GM23338 (cell line): ENCODE data around the gene SF1. TPM values are rescaled to one million over a fixed set of nuclear protein-coding genes. Genes with fewer than 3 reads are reported as not detected.

Experiments
- ATAC-seq: fragments of 200-7000 bp; cut with Tn5 transposase; 3 replicates; pipeline ENCODE4 v1.9.1; 2020
- DNase-seq: peaks from one replicate; pipeline ENCODE4 v3.0.0-alpha.2; 2015; ENCODE audit warnings: low spot score
- H2AFZ ChIP-seq: fragments of 200-600 bp; sonication (generic); 2 replicates; pipeline ENCODE4 v1.8.0; 2016; ENCODE audit warnings: antibody characterized with exemption, mild to moderate bottlenecking, moderate library complexity
- H3F3A ChIP-seq: fragments of 200-600 bp; sonication (generic); replicated peaks from 2 replicates; pipeline ENCODE4 v1.8.0; 2017; ENCODE audit warnings: antibody characterized with exemption, mixed run types, low read depth
- H3K27ac ChIP-seq: fragments of 200-600 bp; sonication (generic); 2 replicates; pipeline ENCODE4 v1.6.1; 2016; ENCODE audit warnings: low read depth
- H3K27me3 ChIP-seq: fragments of 200-600 bp; sonication (generic); 2 replicates; pipeline ENCODE4 v1.8.0; 2016; ENCODE audit warnings: mild to moderate bottlenecking, mixed run types, moderate library complexity; ENCODE audit not compliant: insufficient read depth
- H3K36me3 ChIP-seq: fragments of 200-600 bp; sonication (generic); 2 replicates; pipeline ENCODE4 v1.8.0; 2016; ENCODE audit warnings: mild to moderate bottlenecking; ENCODE audit not compliant: insufficient read depth
- H3K4me1 ChIP-seq: fragments of 200-600 bp; sonication (generic); 2 replicates; pipeline ENCODE4 v1.8.0; 2016; ENCODE audit warnings: mild to moderate bottlenecking, moderate library complexity; ENCODE audit not compliant: insufficient read depth
- H3K4me2 ChIP-seq: fragments of 200-600 bp; sonication (generic); 2 replicates; pipeline ENCODE4 v1.7.1; 2017; ENCODE audit warnings: mixed run types
- H3K4me3 ChIP-seq: fragments of 200-600 bp; sonication (generic); 2 replicates; pipeline ENCODE4 v1.6.1; 2016; ENCODE audit warnings: mixed run types
- H3K79me2 ChIP-seq: fragments of 200-600 bp; sonication (generic); replicated peaks from 2 replicates; pipeline ENCODE4 v1.8.0; 2017; ENCODE audit warnings: mild to moderate bottlenecking; ENCODE audit not compliant: insufficient read depth
- H3K9me2 ChIP-seq: fragments of 200-600 bp; sonication (generic); 2 replicates; pipeline ENCODE4 v1.8.0; 2017; ENCODE audit not compliant: insufficient read depth
- H4K20me1 ChIP-seq: fragments of 200-600 bp; sonication (generic); replicated peaks from 2 replicates; pipeline ENCODE4 v1.8.0; 2017; ENCODE audit warnings: mild to moderate bottlenecking; ENCODE audit not compliant: insufficient read depth
- H3K27ac Mint-ChIP-seq: 2 replicates; pipeline ENCODE4 v1.8.0; 2020; ENCODE audit warnings: inconsistent platforms, mild to moderate bottlenecking, moderate library complexity, mixed read lengths
- H3K27me3 Mint-ChIP-seq: 3 replicates; pipeline ENCODE4 v1.8.0; 2022; ENCODE audit warnings: low read depth, mild to moderate bottlenecking, moderate library complexity, mixed read lengths, inconsistent platforms; ENCODE audit not compliant: insufficient read depth, poor library complexity
- H3K36me3 Mint-ChIP-seq: 3 replicates; pipeline ENCODE4 v1.8.0; 2021; ENCODE audit warnings: low read depth, mild to moderate bottlenecking, inconsistent platforms, moderate library complexity, mixed read lengths
- H3K4me1 Mint-ChIP-seq: 3 replicates; pipeline ENCODE4 v1.8.0; 2020; ENCODE audit warnings: mild to moderate bottlenecking, inconsistent platforms, mixed read lengths
- H3K4me3 Mint-ChIP-seq: 3 replicates; pipeline ENCODE4 v1.8.0; 2021; ENCODE audit warnings: moderate library complexity, mild to moderate bottlenecking, inconsistent platforms, mixed read lengths
- H3K9me3 Mint-ChIP-seq: 3 replicates; pipeline ENCODE4 v1.8.0; 2020; ENCODE audit warnings: moderate library complexity, mild to moderate bottlenecking, inconsistent platforms, mixed read lengths
- CREB1 ChIP-seq: fragments of 250-450 bp; sonication (Bioruptor Pico); IDR thresholded peaks from 2 replicates; pipeline ENCODE4 v1.5.0; 2020; ENCODE audit warnings: low read depth, mild to moderate bottlenecking, moderate library complexity
- CTCF ChIP-seq, 2 experiments: fragments of 200-600 bp in 1 of 2; sonication (generic) in 1 of 2; conservative IDR thresholded peaks; 2 replicates each; pipeline versions ENCODE4 v1.5.1 to v1.6.1; 2016 to 2017; ENCODE audit warnings: antibody characterized with exemption in 2 of 2, low read depth in 2 of 2, mild to moderate bottlenecking in 2 of 2, moderate library complexity in 1 of 2
- ETS1 ChIP-seq: IDR thresholded peaks from 2 replicates; pipeline ENCODE4 v1.6.1; 2016; ENCODE audit warnings: antibody characterized with exemption
- EZH2 ChIP-seq: fragments of 200-600 bp; sonication (generic); IDR thresholded peaks from one replicate; pipeline ENCODE4 v1.8.0; 2017; ENCODE audit warnings: antibody characterized with exemption, mild to moderate bottlenecking, low read depth; ENCODE audit not compliant: unreplicated experiment
- EZH2phosphoT487 ChIP-seq: fragments of 200-600 bp; sonication (generic); IDR thresholded peaks from one replicate; pipeline ENCODE4 v1.8.1; 2018; ENCODE audit warnings: antibody characterized with exemption; ENCODE audit not compliant: unreplicated experiment
- JUNB ChIP-seq: IDR thresholded peaks from one replicate; pipeline ENCODE4 v1.6.1; 2016; ENCODE audit warnings: antibody characterized with exemption; ENCODE audit not compliant: unreplicated experiment
- NANOG ChIP-seq: IDR thresholded peaks from 2 replicates; pipeline ENCODE4 v1.6.1; 2016; ENCODE audit warnings: antibody characterized with exemption, borderline replicate concordance
- POLR2AphosphoS5 ChIP-seq: IDR thresholded peaks from 2 replicates; pipeline ENCODE4 v1.6.1; 2016; ENCODE audit warnings: antibody characterized with exemption, low read depth
- REST ChIP-seq: IDR thresholded peaks from one replicate; pipeline ENCODE4 v1.6.1; 2018; ENCODE audit warnings: antibody characterized with exemption; ENCODE audit not compliant: unreplicated experiment
- STAT1 ChIP-seq: IDR thresholded peaks from one replicate; pipeline ENCODE4 v1.6.1; 2016; ENCODE audit warnings: antibody characterized with exemption; ENCODE audit not compliant: unreplicated experiment
- ZNF114 ChIP-seq: fragments of 250-450 bp; sonication (Bioruptor Pico); IDR thresholded peaks from 2 replicates; pipeline ENCODE4 v1.5.0; 2020; ENCODE audit warnings: mild to moderate bottlenecking, moderate library complexity
- ZNF331 ChIP-seq: fragments of 250-450 bp; sonication (Bioruptor Pico); IDR thresholded peaks from 2 replicates; pipeline ENCODE4 v1.5.0; 2020; ENCODE audit warnings: low read depth, mild to moderate bottlenecking, moderate library complexity
- ZNF462 ChIP-seq: fragments of 250-450 bp; sonication (Bioruptor Pico); IDR thresholded peaks from 2 replicates; pipeline ENCODE4 v1.5.0; 2020; ENCODE audit warnings: mild to moderate bottlenecking, moderate library complexity
- polyA plus RNA-seq: library from polyadenylated mRNA; unstranded; fragments of >200 nt; fragmentation: Nextera tagmentation; extraction: Ambion mirVana; gene quantifications from 2 replicates; pipeline ENCODE4 v1.2.1, GENCODE V29; 2016
- total RNA-seq: library from RNA; depleted of rRNA; stranded (reverse); fragments of >200 nt; shearing (Covaris generic); gene quantifications from 2 replicates; pipeline ENCODE4 v1.2.3, GENCODE V29; 2014

Gene SF1
- total and polyA plus RNA-seq, 2 experiments from 2014 or later: 76.9 to 252 TPM

- Histone ChIP-seq H3K4me1 (peaks cover 6% of the 10 kb centered on the region), H3K4me2 (no peak overlapping the region), H2AFZ (no peak overlapping the region), H3K27ac (peak overlapping the region; percentile 82), H3K36me3 (peaks cover 98% of the 10 kb centered on the region), H3K27me3 (no peaks in the 10 kb centered on the region), H4K20me1 (peaks cover 94% of the 10 kb centered on the region), H3F3A (peaks cover 93% of the 10 kb centered on the region), H3K9me2 (no peaks in the 10 kb centered on the region), H3K79me2 (peaks cover 81% of the 10 kb centered on the region), H3K4me3 (no peak overlapping the region)
- Mint-ChIP-seq H3K27me3 (peaks cover 16% of the 10 kb centered on the region), H3K36me3 (peaks cover 100% of the 10 kb centered on the region), H3K9me3 (no peaks in the 10 kb centered on the region), H3K27ac (no peak overlapping the region), H3K4me3 (no peak overlapping the region), H3K4me1 (peaks cover 40% of the 10 kb centered on the region)
- no peak for ATAC-seq
- TF ChIP-seq ZNF331 (CRISPR knock-in tag) (no peak), EZH2 (no peak), ETS1 (no peak), CREB1 (CRISPR knock-in tag) (no peak), CTCF (conservative IDR thresholded peaks at IDR 0.05; ENCODE audit: low read depth in 2 of 2) (no peak), POLR2AphosphoS5 (no peak), EZH2phosphoT487 (no peak), STAT1 (no peak), ZNF114 (no peak), JUNB (no peak), NANOG (no peak), REST (no peak), ZNF462 (CRISPR knock-in tag) (no peak)
- DNase-seq: no peak
Observed at GRCh38 chr11:64771861-64772260, 6.5 kb downstream of the SF1 start.
